ENCODE results near the gene SLC9A9.

GRCh38 chr3:143562789-143563188, 285.5 kb downstream of the SLC9A9 start:
- TF ChIP-seq CTCF (IDR thresholded peaks at IDR 0.05) (no peak), POLR2A (IDR thresholded peaks at IDR 0.05) (no peak)

All from breast epithelium (tissue), 3 donors.